Subcutaneous abdominal adipose tissue (tissue), 5 donors: ENCODE data around the gene PCDHGA8.
A peak's percentile ranks its signal among the peaks of the same experiment; 100 is the strongest.
"Not testable (repeated sequence)": the region's sequence is repeated elsewhere in the genome, so short reads cannot be mapped to it uniquely, and the experiment has no call there.

ENCODE experiments used
- H3K27ac ChIP-seq: one replicate; pipeline ENCODE4 v1.7.0; 2013; ENCODE audit warnings: low read depth, mild to moderate bottlenecking, inconsistent platforms, low read length, moderate library complexity
- H3K27me3 ChIP-seq, 5 donors: one replicate each; pipeline ENCODE4 v1.7.0; 2013; ENCODE audit warnings: low read length in 5 of 5, inconsistent platforms in 1 of 5; ENCODE audit not compliant: control insufficient read depth in 5 of 5, insufficient read depth in 4 of 5
- H3K36me3 ChIP-seq, 5 donors: one replicate each; pipeline ENCODE4 v1.7.0; 2013; ENCODE audit warnings: low read length in 5 of 5; ENCODE audit not compliant: control insufficient read depth in 5 of 5, insufficient read depth in 5 of 5
- H3K4me1 ChIP-seq, 5 donors: one replicate each; pipeline ENCODE4 v1.7.0; 2013; ENCODE audit warnings: low read length in 5 of 5, mild to moderate bottlenecking in 3 of 5, moderate library complexity in 1 of 5; ENCODE audit not compliant: control insufficient read depth in 5 of 5, insufficient read depth in 5 of 5
- H3K4me3 ChIP-seq, 5 donors: one replicate each; pipeline ENCODE4 v1.7.0; 2013; ENCODE audit warnings: low read length in 5 of 5, low read depth in 1 of 5
- H3K9ac ChIP-seq, 5 donors: one replicate each; pipeline ENCODE4 v1.7.0; 2013; ENCODE audit warnings: low read length in 5 of 5, mild to moderate bottlenecking in 4 of 5, moderate library complexity in 3 of 5
- H3K9me3 ChIP-seq, 5 donors: one replicate each; pipeline ENCODE4 v1.7.0; 2013; ENCODE audit warnings: low read length in 5 of 5; ENCODE audit not compliant: control insufficient read depth in 5 of 5
- donor health status: healthy.
- donor health status: healthy.
- donor health status: healthy.
- donor health status: healthy.
- donor health status: healthy.

Gene PCDHGA8

GRCh38 chr5:141431286-141431685 is 38.9 kb downstream of the PCDHGA8 start:
- Histone ChIP-seq H3K9ac (no peak overlapping the region), H3K27ac (no peak overlapping the region), H3K27me3 (peaks cover 0 to 9% (median 0%) of the 10 kb centered on the region in 5 donors), H3K36me3 (peaks cover 0 to 4% (median 0%) of the 10 kb centered on the region in 5 donors), H3K9me3 (peaks cover 26 to 65% (median 61%) of the 10 kb centered on the region in 5 donors), H3K4me1 (peaks cover 0 to 16% (median 11%) of the 10 kb centered on the region in 5 donors), H3K4me3 (peak overlapping the region; percentile 52 to 76 (median 58))

GRCh38 chr5:141432308-141432707 is 39.9 kb downstream of the PCDHGA8 start:
- H3K27me3 ChIP-seq, H3K27ac ChIP-seq, H3K36me3 ChIP-seq, H3K9ac ChIP-seq: not testable (repeated sequence)
- peak overlapping the region; percentile 8 to 76 (median 58) for H3K4me3 ChIP-seq
- H3K9me3 ChIP-seq: peaks cover 16 to 60% (median 54%) of the 10 kb centered on the region in 5 donors
- H3K4me1 ChIP-seq: peaks cover 0 to 16% (median 11%) of the 10 kb centered on the region in 5 donors

- Histone ChIP-seq H3K4me3 (peak overlapping the region in 1 of 5 donors; percentile 33), H3K9me3 (peaks cover 13 to 58% (median 53%) of the 10 kb centered on the region in 5 donors), H3K4me1 (peaks cover 0 to 16% (median 11%) of the 10 kb centered on the region in 5 donors)
- not testable (repeated sequence) for H3K9ac ChIP-seq, H3K27me3 ChIP-seq, H3K36me3 ChIP-seq, H3K27ac ChIP-seq
Measured at GRCh38 chr5:141432726-141433125, 40.3 kb downstream of the PCDHGA8 start.

- H3K4me3 ChIP-seq: no peak overlapping the region
- peaks cover 0 to 9% (median 0%) of the 10 kb centered on the region in 5 donors for H3K27me3 ChIP-seq
- no peak overlapping the region for H3K27ac ChIP-seq
- peaks cover 0 to 16% (median 11%) of the 10 kb centered on the region in 5 donors for H3K4me1 ChIP-seq
- peaks cover 6 to 48% (median 45%) of the 10 kb centered on the region in 5 donors for H3K9me3 ChIP-seq
- H3K36me3 ChIP-seq: no peaks in the 10 kb centered on the region
- H3K9ac ChIP-seq: no peak overlapping the region
Measured at GRCh38 chr5:141434006-141434405, 41.6 kb downstream of the PCDHGA8 start.

- H3K4me1 ChIP-seq: no peaks in the 10 kb centered on the region
- H3K27ac ChIP-seq: no peak overlapping the region
- no peak overlapping the region for H3K9ac ChIP-seq
- H3K36me3 ChIP-seq: peaks cover 0 to 3% (median 0%) of the 10 kb centered on the region in 5 donors
- no peak overlapping the region for H3K4me3 ChIP-seq
- peaks cover 5 to 51% (median 42%) of the 10 kb centered on the region in 5 donors for H3K9me3 ChIP-seq
- no peaks in the 10 kb centered on the region for H3K27me3 ChIP-seq
Measured at GRCh38 chr5:141437221-141437620, 44.8 kb downstream of the PCDHGA8 start.

- peaks cover 0 to 3% (median 0%) of the 10 kb centered on the region in 5 donors for H3K36me3 ChIP-seq
- no peak overlapping the region for H3K27ac ChIP-seq
- H3K4me3 ChIP-seq: no peak overlapping the region
- H3K9me3 ChIP-seq: peaks cover 5 to 45% (median 30%) of the 10 kb centered on the region in 5 donors
- H3K4me1 ChIP-seq: no peaks in the 10 kb centered on the region
- no peak overlapping the region for H3K9ac ChIP-seq
- H3K27me3 ChIP-seq: no peaks in the 10 kb centered on the region
Measured at GRCh38 chr5:141439411-141440141, 47.1 kb downstream of the PCDHGA8 start.

GRCh38 chr5:141440341-141440740 is 47.9 kb downstream of the PCDHGA8 start:
- Histone ChIP-seq H3K27me3 (no peaks in the 10 kb centered on the region), H3K9me3 (peaks cover 5 to 39% (median 26%) of the 10 kb centered on the region in 5 donors), H3K27ac (no peak overlapping the region), H3K4me1 (no peaks in the 10 kb centered on the region), H3K4me3 (no peak overlapping the region), H3K36me3 (peaks cover 0 to 3% (median 0%) of the 10 kb centered on the region in 5 donors), H3K9ac (no peak overlapping the region)

GRCh38 chr5:141441571-141442170 is 49.2 kb downstream of the PCDHGA8 start:
- H3K4me3 ChIP-seq: peak overlapping the region in 4 of 5 donors; percentile 11 to 24 (median 14)
- peaks cover 5 to 33% (median 19%) of the 10 kb centered on the region in 5 donors for H3K9me3 ChIP-seq
- no peak overlapping the region for H3K9ac ChIP-seq
- peaks cover 0 to 3% (median 0%) of the 10 kb centered on the region in 5 donors for H3K36me3 ChIP-seq
- H3K27me3 ChIP-seq: no peaks in the 10 kb centered on the region
- H3K4me1 ChIP-seq: no peaks in the 10 kb centered on the region
- H3K27ac ChIP-seq: no peak overlapping the region
